ENCODE measurements around the gene OR2T35. TPM values are rescaled to one million over a fixed set of nuclear protein-coding genes. Genes with fewer than 3 reads are reported as not detected.

The OR2T35 gene
- total RNA-seq, 1 donor: not detected

- TF ChIP-seq, protein P1, sequence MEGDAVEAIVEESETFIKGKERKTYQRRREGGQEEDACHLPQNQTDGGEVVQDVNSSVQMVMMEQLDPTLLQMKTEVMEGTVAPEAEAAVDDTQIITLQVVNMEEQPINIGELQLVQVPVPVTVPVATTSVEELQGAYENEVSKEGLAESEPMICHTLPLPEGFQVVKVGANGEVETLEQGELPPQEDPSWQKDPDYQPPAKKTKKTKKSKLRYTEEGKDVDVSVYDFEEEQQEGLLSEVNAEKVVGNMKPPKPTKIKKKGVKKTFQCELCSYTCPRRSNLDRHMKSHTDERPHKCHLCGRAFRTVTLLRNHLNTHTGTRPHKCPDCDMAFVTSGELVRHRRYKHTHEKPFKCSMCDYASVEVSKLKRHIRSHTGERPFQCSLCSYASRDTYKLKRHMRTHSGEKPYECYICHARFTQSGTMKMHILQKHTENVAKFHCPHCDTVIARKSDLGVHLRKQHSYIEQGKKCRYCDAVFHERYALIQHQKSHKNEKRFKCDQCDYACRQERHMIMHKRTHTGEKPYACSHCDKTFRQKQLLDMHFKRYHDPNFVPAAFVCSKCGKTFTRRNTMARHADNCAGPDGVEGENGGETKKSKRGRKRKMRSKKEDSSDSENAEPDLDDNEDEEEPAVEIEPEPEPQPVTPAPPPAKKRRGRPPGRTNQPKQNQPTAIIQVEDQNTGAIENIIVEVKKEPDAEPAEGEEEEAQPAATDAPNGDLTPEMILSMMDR (IDR thresholded peaks at IDR 0.05; ENCODE audit: insufficient read depth, low read length): no peak
- DNase-seq (ENCODE audit: low read depth): no peak
- no peak overlapping the region for H3K4me3 ChIP-seq (ENCODE audit: low read depth, low read length)
Observed at GRCh38 chr1:248590055-248590454, 55.0 kb downstream of the OR2T35 start.

- no peak for DNase-seq (ENCODE audit: low read depth)
- TF ChIP-seq, protein P1 (IDR thresholded peaks at IDR 0.05; ENCODE audit: insufficient read depth, low read length): no peak
- no peak overlapping the region for H3K4me3 ChIP-seq (ENCODE audit: low read depth, low read length)
Observed at GRCh38 chr1:248589334-248589733, 55.7 kb downstream of the OR2T35 start.

Small RNA genes lying within 50 kb of the gene (small RNA-seq; reads per million reads assigned to genes)
- not detected for gene RF00019

Other genes starting within 250 kb of the OR2T35 start
- not detected in 2 replicates for gene OR2T1, start 242.2 kb downstream of the OR2T35 start, total RNA-seq (ENCODE audit: low replicate concordance)
- not detected in 2 replicates for gene OR2T2, start 199.6 kb downstream of the OR2T35 start, total RNA-seq (ENCODE audit: low replicate concordance)
- not detected in 2 replicates for gene OR2T3, start 171.9 kb downstream of the OR2T35 start, total RNA-seq (ENCODE audit: low replicate concordance)
- not detected in 2 replicates for gene OR2T5, start 156.7 kb downstream of the OR2T35 start, total RNA-seq (ENCODE audit: low replicate concordance)
- not detected in 2 replicates for gene OR2G6, start 137.2 kb downstream of the OR2T35 start, total RNA-seq (ENCODE audit: low replicate concordance)
- not detected in 2 replicates for gene OR2T29, start 82.5 kb downstream of the OR2T35 start, total RNA-seq (ENCODE audit: low replicate concordance)
- not detected in 2 replicates for gene OR2T34, start 70.5 kb downstream of the OR2T35 start, total RNA-seq (ENCODE audit: low replicate concordance)
- not detected in 2 replicates for gene OR2T10, start 47.6 kb downstream of the OR2T35 start, total RNA-seq (ENCODE audit: low replicate concordance)
- not detected in 2 replicates for gene OR2T11, start 10.2 kb downstream of the OR2T35 start, total RNA-seq (ENCODE audit: low replicate concordance)
- not detected in 2 replicates for gene OR2T27, start 10.2 kb upstream of the OR2T35 start, total RNA-seq (ENCODE audit: low replicate concordance)
- not detected in 2 replicates for gene OR14I1, start 57.5 kb upstream of the OR2T35 start, total RNA-seq (ENCODE audit: low replicate concordance)
- gene LYPD8, start 110.5 kb upstream of the OR2T35 start, total RNA-seq (ENCODE audit: low replicate concordance): 0.27 TPM in 1 of 2 replicates, not detected in the other
- gene SH3BP5L, start 180.6 kb upstream of the OR2T35 start, total RNA-seq (ENCODE audit: low replicate concordance): 20.2 and 21.8 TPM in 2 replicates
- gene ZNF672, start 192.9 kb upstream of the OR2T35 start, total RNA-seq (ENCODE audit: low replicate concordance): 12.9 and 14.0 TPM in 2 replicates
- gene ZNF692, start 213.8 kb upstream of the OR2T35 start, total RNA-seq (ENCODE audit: low replicate concordance): 8.9 and 9.6 TPM in 2 replicates